A549 (cell line): ENCODE data around the gene ALDH1A3. TPM values are rescaled to one million over a fixed set of nuclear protein-coding genes. Genes with fewer than 3 reads are reported as not detected.

Experiments
- ATAC-seq, 2 experiments: fragments of 200-7000 bp in 1 of 2; fragments of >200 bp in 1 of 2; cut with Nextera tagmentation in 1 of 2; cut with Tn5 transposase in 1 of 2; 3 replicates each; pipeline versions ENCODE4 v1.8.0 to v1.9.1; 2018 to 2020; ENCODE audit warnings: mild to moderate bottlenecking in 1 of 2, moderate library complexity in 1 of 2
- CTCF ChIA-PET: fragments of 300-600 bp; sonication (Branson Sonifier 250); formaldehyde crosslinking; extraction: SDS; loops from one replicate; lab custom pipeline; 2021; ENCODE audit warnings: antibody characterized with exemption, inconsistent platforms; lab: Yijun Ruan, JAX
- POLR2A ChIA-PET: fragments of 350-600 bp; formaldehyde crosslinking; extraction: SDS; loops from one replicate; lab custom pipeline; 2021; ENCODE audit warnings: antibody characterized with exemption, inconsistent platforms; lab: Yijun Ruan, JAX
- DNase-seq, 2 experiments: peaks; one replicate each; pipeline versions ENCODE4 v3.0.0 to v3.0.0-alpha.2; 2011 to 2016; ENCODE audit warnings: low read depth in 1 of 2, low spot score in 1 of 2
- FAIRE-seq: peaks from 2 replicates; lab custom pipeline; 2011; peaks lifted over from hg19 to GRCh38; lab: Jason Lieb, UNC
- H3K27ac ChIP-seq, 2 experiments: fragments of >200 bp; sonication (Bioruptor Twin); formaldehyde crosslinking; 3 replicates each; pipeline ENCODE4 v1.5.1; 2016 to 2017
- H3K4me1 ChIP-seq: fragments of >200 bp; sonication (Bioruptor Twin); formaldehyde crosslinking; 3 replicates; pipeline ENCODE4 v1.6.1; 2016
- H3K4me2 ChIP-seq: fragments of >200 bp; sonication (Bioruptor Twin); formaldehyde crosslinking; 3 replicates; pipeline ENCODE4 v1.6.1; 2016
- H3K4me3 ChIP-seq: fragments of >200 bp; sonication (Bioruptor Twin); formaldehyde crosslinking; 3 replicates; pipeline ENCODE4 v1.5.1; 2016
- H3K9me3 ChIP-seq: fragments of >200 bp; sonication (Bioruptor Twin); formaldehyde crosslinking; 3 replicates; pipeline ENCODE4 v1.6.1; 2016
- CTCF ChIP-seq: fragments of >200 bp; sonication (Bioruptor Twin); formaldehyde crosslinking; IDR thresholded peaks from 3 replicates; pipeline ENCODE4 v1.5.1; 2016
- E2F6 ChIP-seq: IDR thresholded peaks from 2 replicates; pipeline ENCODE4 v1.6.1; 2012; ENCODE audit warnings: low read depth, borderline replicate concordance
- ESRRA ChIP-seq: fragments of 150-350 bp; IDR thresholded peaks from 2 replicates; pipeline ENCODE4 v1.6.1; 2014; ENCODE audit warnings: mild to moderate bottlenecking, low read length, borderline replicate concordance
- GATA3 ChIP-seq: IDR thresholded peaks from 2 replicates; pipeline ENCODE4 v1.6.1; 2012; ENCODE audit warnings: borderline replicate concordance
- HOXB13 ChIP-seq: fragments of 250-450 bp; sonication (Bioruptor Pico); IDR thresholded peaks from 2 replicates; pipeline ENCODE4 v1.5.0; 2020; ENCODE audit warnings: low read depth, mild to moderate bottlenecking, moderate library complexity
- HOXB5 ChIP-seq: fragments of 250-450 bp; sonication (Bioruptor Pico); IDR thresholded peaks from 2 replicates; pipeline ENCODE4 v1.5.0; 2020; ENCODE audit warnings: mild to moderate bottlenecking, moderate library complexity
- JUN ChIP-seq, 2 experiments: fragments of >200 bp; sonication (Bioruptor Twin); formaldehyde crosslinking; IDR thresholded peaks; 2 replicates in 1 of 2; 3 replicates in 1 of 2; pipeline ENCODE4 v1.6.1; 2016 to 2017
- JUNB ChIP-seq: fragments of >200 bp; sonication (Bioruptor Twin); formaldehyde crosslinking; IDR thresholded peaks from 2 replicates; pipeline ENCODE4 v1.6.1; 2016
- MAZ ChIP-seq: fragments of 150-350 bp; IDR thresholded peaks from 2 replicates; pipeline ENCODE4 v1.6.1; 2014; ENCODE audit warnings: antibody characterized with exemption, low read depth, low read length, borderline replicate concordance
- POLR2A ChIP-seq: IDR thresholded peaks from 2 replicates; pipeline ENCODE4 v1.6.1; 2012; ENCODE audit warnings: mild to moderate bottlenecking, low read length
- RCOR1 ChIP-seq: fragments of 150-350 bp; IDR thresholded peaks from 2 replicates; pipeline ENCODE4 v1.6.1; 2014; ENCODE audit warnings: antibody characterized with exemption, low read length, low read depth
- SREBF2 ChIP-seq: fragments of 450-650 bp; IDR thresholded peaks from 2 replicates; pipeline ENCODE4 v1.6.1; 2014; ENCODE audit warnings: mild to moderate bottlenecking, moderate library complexity
- TP53 ChIP-seq: fragments of 250-450 bp; sonication (Bioruptor Pico); IDR thresholded peaks from 2 replicates; pipeline ENCODE4 v1.5.0; 2021; ENCODE audit warnings: mild to moderate bottlenecking, moderate library complexity
- ZSCAN20 ChIP-seq: fragments of 250-450 bp; sonication (Bioruptor Pico); IDR thresholded peaks from 2 replicates; pipeline ENCODE4 v1.8.0; 2022; ENCODE audit warnings: mild to moderate bottlenecking, moderate library complexity
- WGBS: methylation state at CpG from one replicate; pipeline ENCODE4 v1.1.6; 2017; ENCODE audit errors: missing lambda C conversion rate; 5-methylcytosine and 5-hydroxymethylcytosine counted together
- polyA plus RNA-seq, 4 experiments: library from polyadenylated mRNA; depleted of rRNA in 3 of 4; stranded (reverse); fragments of >200 nt; fragmentation: RNase III in 1 of 4; extraction: RNeasy Plus Mini Kit Qiagen cat#74134 plus additional on column Dnase treatment in 1 of 4; gene quantifications; 2 replicates in 3 of 4; 3 replicates in 1 of 4; pipeline ENCODE4 v1.2.3, GENCODE V29; 2011 to 2017
- TF ChIP-seq, protein P1 (sequence below): fragments of 200-600 bp; sonication (generic); IDR thresholded peaks from 2 replicates; pipeline ENCODE4 v1.6.1; 2016; ENCODE audit warnings: antibody characterized with exemption, mild to moderate bottlenecking, moderate library complexity
- TF ChIP-seq, protein P2 (sequence below): IDR thresholded peaks from 2 replicates; pipeline ENCODE4 v1.6.1; 2012

Gene ALDH1A3
- polyA plus RNA-seq, 2 of the 4 experiments (the other 2 are of a cell fraction) = 11.5 to 11.9 TPM

DNA sequence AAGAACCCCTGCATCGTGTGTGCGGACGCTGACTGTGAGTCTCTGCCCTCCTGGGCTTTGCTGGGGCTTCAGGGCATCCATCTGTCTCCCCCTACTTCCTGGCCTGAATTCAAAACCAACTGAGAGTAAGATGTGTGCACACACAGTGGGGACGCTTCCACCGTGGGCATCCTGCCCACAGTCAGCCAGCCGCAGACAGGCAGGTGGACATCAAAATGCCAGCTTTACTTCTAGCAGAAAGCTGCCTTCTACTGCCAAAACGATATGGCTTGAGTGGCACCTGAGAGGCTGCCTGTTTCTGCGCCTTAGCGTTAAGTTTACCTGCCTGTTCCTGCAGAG is 18.5 kb downstream of the ALDH1A3 start (continued):
- no peak for TF ChIP-seq MAZ

- POLR2A ChIA-PET = no interaction called here
- H3K4me1 ChIP-seq = no peaks in the 10 kb centered on the region
- no peak for FAIRE-seq
Measured at GRCh38 chr15:100898661-100899462, 19.2 kb downstream of the ALDH1A3 start.

DNA sequence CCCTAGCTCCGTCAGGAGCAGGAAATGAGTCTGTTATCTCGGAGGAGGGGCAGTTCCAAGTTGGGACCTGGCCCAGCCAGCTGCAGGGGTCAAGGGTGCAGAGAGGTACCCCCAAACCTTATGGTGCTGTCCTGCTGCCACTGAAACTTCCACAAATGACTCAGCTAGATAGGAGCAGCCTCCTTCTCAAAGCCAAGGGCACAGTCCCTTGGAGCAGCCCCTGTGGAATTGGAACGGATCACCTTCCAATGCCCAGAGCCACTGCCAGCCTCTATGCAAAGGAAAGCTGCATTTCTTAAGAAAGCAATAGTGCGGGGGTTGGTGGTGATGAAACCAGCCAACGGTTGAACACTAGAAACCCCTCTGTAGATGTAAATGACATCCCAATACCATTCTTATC is 20.0 kb downstream of the ALDH1A3 start:
- ChIA-PET CTCF (interaction anchor here (1.5 to 3.4 kb wide), 2 partner anchors 20 to 108 kb away, joined by 4 to 17 read pairs; partner anchors contain the start of gene ALDH1A3), POLR2A (no interaction called here)
- Histone ChIP-seq H3K4me2 (no peak overlapping the region), H3K4me3 (no peak overlapping the region), H3K9me3 (no peaks in the 10 kb centered on the region), H3K27ac (no peak overlapping the region), H3K4me1 (no peaks in the 10 kb centered on the region)
- FAIRE-seq = no peak
- no peak for ATAC-seq
- no peak for TF ChIP-seq GATA3
- no peak for TF ChIP-seq POLR2A
- no peak for TF ChIP-seq HOXB5 (CRISPR knock-in tag)
- no peak for TF ChIP-seq CTCF
- WGBS = 91% methylated on average over 5 of the region's 5 CpGs
- DNase-seq = no peak

More at GRCh38 chr15:100898661-100899462, 19.2 kb downstream of the ALDH1A3 start:
- TF ChIP-seq HOXB13 (CRISPR knock-in tag) = no peak
- no peak for TF ChIP-seq JUN (IDR thresholded peaks at IDR 0.05)
- TF ChIP-seq TP53 = no peak
- no peak for TF ChIP-seq SREBF2
- TF ChIP-seq, protein P1, sequence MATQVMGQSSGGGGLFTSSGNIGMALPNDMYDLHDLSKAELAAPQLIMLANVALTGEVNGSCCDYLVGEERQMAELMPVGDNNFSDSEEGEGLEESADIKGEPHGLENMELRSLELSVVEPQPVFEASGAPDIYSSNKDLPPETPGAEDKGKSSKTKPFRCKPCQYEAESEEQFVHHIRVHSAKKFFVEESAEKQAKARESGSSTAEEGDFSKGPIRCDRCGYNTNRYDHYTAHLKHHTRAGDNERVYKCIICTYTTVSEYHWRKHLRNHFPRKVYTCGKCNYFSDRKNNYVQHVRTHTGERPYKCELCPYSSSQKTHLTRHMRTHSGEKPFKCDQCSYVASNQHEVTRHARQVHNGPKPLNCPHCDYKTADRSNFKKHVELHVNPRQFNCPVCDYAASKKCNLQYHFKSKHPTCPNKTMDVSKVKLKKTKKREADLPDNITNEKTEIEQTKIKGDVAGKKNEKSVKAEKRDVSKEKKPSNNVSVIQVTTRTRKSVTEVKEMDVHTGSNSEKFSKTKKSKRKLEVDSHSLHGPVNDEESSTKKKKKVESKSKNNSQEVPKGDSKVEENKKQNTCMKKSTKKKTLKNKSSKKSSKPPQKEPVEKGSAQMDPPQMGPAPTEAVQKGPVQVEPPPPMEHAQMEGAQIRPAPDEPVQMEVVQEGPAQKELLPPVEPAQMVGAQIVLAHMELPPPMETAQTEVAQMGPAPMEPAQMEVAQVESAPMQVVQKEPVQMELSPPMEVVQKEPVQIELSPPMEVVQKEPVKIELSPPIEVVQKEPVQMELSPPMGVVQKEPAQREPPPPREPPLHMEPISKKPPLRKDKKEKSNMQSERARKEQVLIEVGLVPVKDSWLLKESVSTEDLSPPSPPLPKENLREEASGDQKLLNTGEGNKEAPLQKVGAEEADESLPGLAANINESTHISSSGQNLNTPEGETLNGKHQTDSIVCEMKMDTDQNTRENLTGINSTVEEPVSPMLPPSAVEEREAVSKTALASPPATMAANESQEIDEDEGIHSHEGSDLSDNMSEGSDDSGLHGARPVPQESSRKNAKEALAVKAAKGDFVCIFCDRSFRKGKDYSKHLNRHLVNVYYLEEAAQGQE = no peak
- TF ChIP-seq, protein P2, sequence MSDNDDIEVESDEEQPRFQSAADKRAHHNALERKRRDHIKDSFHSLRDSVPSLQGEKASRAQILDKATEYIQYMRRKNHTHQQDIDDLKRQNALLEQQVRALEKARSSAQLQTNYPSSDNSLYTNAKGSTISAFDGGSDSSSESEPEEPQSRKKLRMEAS = no peak
- no peak for TF ChIP-seq RCOR1
- TF ChIP-seq JUNB = no peak
- TF ChIP-seq POLR2A = no peak
- TF ChIP-seq HOXB5 (CRISPR knock-in tag) = no peak
- no peak for TF ChIP-seq ZSCAN20 (CRISPR knock-in tag)
- TF ChIP-seq ESRRA = no peak
- TF ChIP-seq E2F6 = no peak
- Histone ChIP-seq H3K4me3 (no peak overlapping the region), H3K27ac (no peak overlapping the region), H3K9me3 (no peaks in the 10 kb centered on the region), H3K4me2 (no peak overlapping the region)
- DNase-seq = no peak
- CTCF ChIA-PET = interaction anchor here (0.8 to 3.4 kb wide), 4 partner anchors 14 to 109 kb away, joined by 3 to 17 read pairs (median 4); partner anchors contain the start of gene ALDH1A3
- no peak for ATAC-seq
- 91% methylated on average over 11 of the region's 11 CpGs for WGBS
